A673 (cell line): ENCODE results near the gene DVL1. TPM values are rescaled to one million over a fixed set of nuclear protein-coding genes. Genes with fewer than 3 reads are reported as not detected.

Experiments
- BruUV-seq: library from RNA; stranded (reverse); fragments of 400-500 nt; replicated peaks from 2 replicates; lab custom pipeline; 2021; lab: Mats Ljungman, UMichigan
- CTCF ChIA-PET: fragments of 300-600 bp; sonication (Branson Sonifier 250); formaldehyde crosslinking; loops from one replicate; lab custom pipeline; 2022; ENCODE audit warnings: antibody characterized with exemption; lab: Charles Lee
- POLR2A ChIA-PET: fragments of 300-600 bp; sonication (Branson Sonifier 250); formaldehyde crosslinking; loops from one replicate; lab custom pipeline; 2022; ENCODE audit warnings: antibody characterized with exemption; ENCODE audit not compliant: low non-redundant PET; lab: Charles Lee
- DNase-seq: peaks from one replicate; pipeline ENCODE4 v3.0.0-alpha.2; 2015; ENCODE audit warnings: low spot score
- H3K27ac ChIP-seq: fragments of 200-600 bp; sonication (generic); 2 replicates; pipeline ENCODE4 v1.5.1; 2016; ENCODE audit warnings: mixed run types, low read depth, mild to moderate bottlenecking, mixed read lengths, antibody characterized with exemption, low read length; ENCODE audit not compliant: poor library complexity, severe bottlenecking
- H3K27me3 ChIP-seq: fragments of 200-600 bp; sonication (generic); replicated peaks from 2 replicates; pipeline ENCODE4 v1.6.1; 2017; ENCODE audit warnings: mixed run types, low read depth, mild to moderate bottlenecking, mixed read lengths, antibody characterized with exemption, low read length; ENCODE audit not compliant: insufficient read depth, poor library complexity
- H3K36me3 ChIP-seq: fragments of 200-600 bp; sonication (generic); 2 replicates; pipeline ENCODE4 v1.6.1; 2016; ENCODE audit warnings: mixed run types, mild to moderate bottlenecking, mixed read lengths, antibody characterized with exemption, low read length; ENCODE audit not compliant: insufficient read depth, poor library complexity, severe bottlenecking
- H3K4me1 ChIP-seq: fragments of 200-600 bp; sonication (generic); 2 replicates; pipeline ENCODE4 v1.6.1; 2017; ENCODE audit warnings: mixed run types, mild to moderate bottlenecking, mixed read lengths, antibody characterized with exemption, low read length; ENCODE audit not compliant: insufficient read depth, poor library complexity, severe bottlenecking
- H3K4me3 ChIP-seq: fragments of 200-600 bp; sonication (generic); 2 replicates; pipeline ENCODE4 v1.5.1; 2016; ENCODE audit warnings: low read depth, mixed run types, mild to moderate bottlenecking, mixed read lengths, low read length; ENCODE audit not compliant: poor library complexity, severe bottlenecking
- H3K9me3 ChIP-seq: fragments of 200-600 bp; sonication (generic); 2 replicates; pipeline ENCODE4 v1.6.1; 2016; ENCODE audit warnings: mixed run types, low read depth, mild to moderate bottlenecking, mixed read lengths, antibody characterized with exemption, low read length; ENCODE audit not compliant: poor library complexity, severe bottlenecking
- CTCF ChIP-seq: fragments of 300-800, 200-600 bp; sonication (generic); conservative IDR thresholded peaks from 2 replicates; pipeline ENCODE4 v1.5.1; 2017; ENCODE audit warnings: low read depth, mild to moderate bottlenecking, antibody characterized with exemption, low read length, moderate library complexity, mixed read lengths
- EZH2 ChIP-seq: fragments of 200-600 bp; sonication (generic); IDR thresholded peaks from 2 replicates; pipeline ENCODE4 v1.6.1; 2017; ENCODE audit warnings: borderline replicate concordance, low read depth, mild to moderate bottlenecking, mixed read lengths, antibody characterized with exemption, low read length; ENCODE audit not compliant: poor library complexity, severe bottlenecking
- intact Hi-C: fragments of 100-400 bp; cut with micrococcal nuclease; formaldehyde crosslinking; loops from one replicate; pipeline ENCODE4 v1.10.0; 2022; ENCODE audit not compliant: unreplicated experiment
- total RNA-seq: library from RNA; stranded (reverse); gene quantifications from 2 replicates; pipeline ENCODE4 v1.2.3, GENCODE V29; 2021

DVL1 gene
- total RNA-seq, 1 experiment from 2014 or later, result 48.0 TPM

GRCh38 chr1:1376551-1377226 lies 27.5 kb upstream of the DVL1 start:
- ChIA-PET POLR2A (no interaction called here), CTCF (no interaction called here)
- Histone ChIP-seq H3K4me3 (no peak overlapping the region), H3K27me3 (no peaks in the 10 kb centered on the region), H3K9me3 (no peaks in the 10 kb centered on the region), H3K4me1 (peaks cover 10% of the 10 kb centered on the region), H3K27ac (no peak overlapping the region), H3K36me3 (no peaks in the 10 kb centered on the region)
- BruUV-seq, result no TSS peak
- no peak for DNase-seq
- intact Hi-C loops, result loop anchor here (10.0 kb wide), 1 partner anchor 262 kb away; the partner anchor contains the start of gene C1orf159
- TF ChIP-seq EZH2 (no peak), CTCF (no peak)

GRCh38 chr1:1374929-1375662 lies 25.9 kb upstream of the DVL1 start, which contains the start of gene AURKAIP1:
AURKAIP1 (minus strand) TSS chr1:1375207; CDS start chr1:1374756, 451 bp downstream.
- no peaks in the 10 kb centered on the region for H3K27me3 ChIP-seq
- POLR2A ChIA-PET, result interaction anchor here (0.6 kb wide), 2 partner anchors 32 to 211 kb away, joined by 3 read pairs; partner anchors contain the start of gene MRPL20
- peak within 1 kb of the TSS; percentile 93 for H3K27ac ChIP-seq
- BruUV-seq, result no TSS peak
- intact Hi-C loops, result loop anchor here (1.0 to 10.0 kb wide), 2 partner anchors 32 to 260 kb away; partner anchors contain the start of genes C1orf159 and MRPL20
- no peaks in the 10 kb centered on the region for H3K9me3 ChIP-seq
- peak; percentile 45; the same call in 1 of the 2 replicates for TF ChIP-seq CTCF
- no peak for TF ChIP-seq EZH2
- CTCF ChIA-PET, result interaction anchor here (0.5 to 1.2 kb wide), 4 partner anchors 16 to 450 kb away, joined by 3 to 4 read pairs (median 3); no protein-coding TSS in a partner anchor
- DNase-seq, result peak; percentile 100
- H3K36me3 ChIP-seq, result no peaks in the 10 kb centered on the region
- peak within 1 kb of the TSS; percentile 98 for H3K4me3 ChIP-seq
- peaks cover 10% of the 10 kb centered on the region for H3K4me1 ChIP-seq

GRCh38 chr1:1374589-1374928 lies 25.3 kb upstream of the DVL1 start:
- TF ChIP-seq CTCF (no peak), EZH2 (no peak)
- ChIA-PET CTCF (interaction anchor here (1.2 kb wide), 1 partner anchor 25 kb away, joined by 4 read pairs; no protein-coding TSS in a partner anchor), POLR2A (no interaction called here)
- DNase-seq, result no peak
- Histone ChIP-seq H3K27ac (peak overlapping the region; percentile 93), H3K27me3 (no peaks in the 10 kb centered on the region), H3K4me1 (peaks cover 10% of the 10 kb centered on the region), H3K36me3 (no peaks in the 10 kb centered on the region), H3K9me3 (no peaks in the 10 kb centered on the region), H3K4me3 (peak overlapping the region; percentile 98)
- no TSS peak for BruUV-seq
- intact Hi-C loops, result loop anchor here (10.0 kb wide), 1 partner anchor 260 kb away; the partner anchor contains the start of gene C1orf159
